Measurements from ENCODE around the gene SYNM. TPM values are rescaled to one million over a fixed set of nuclear protein-coding genes. Genes with fewer than 3 reads are reported as not detected.

Gene SYNM
- total RNA-seq, 1 donor from 2014 or later: 0.02 TPM

GRCh38 chr15:99141943-99142342 lies 37.1 kb downstream of the SYNM start:
- intact Hi-C loops (cut with micrococcal nuclease): no loop called here
- no peak for TF ChIP-seq CTCF (IDR thresholded peaks at IDR 0.05)
- no peaks in the 10 kb centered on the region for H3K4me1 Mint-ChIP-seq
- POLR2A ChIA-PET: no interaction called here
- no peaks in the 10 kb centered on the region for H3K9me3 Mint-ChIP-seq
- no peaks in the 10 kb centered on the region for H3K36me3 Mint-ChIP-seq (ENCODE audit: low read depth)
- H3K4me3 Mint-ChIP-seq: no peak overlapping the region
- CTCF ChIA-PET: no interaction called here
- no peak overlapping the region for H3K27ac Mint-ChIP-seq
- H3K27me3 Mint-ChIP-seq: no peaks in the 10 kb centered on the region
- DNase-seq (no peak), ATAC-seq (ENCODE audit: low read depth) (no peak)

- Mint-ChIP-seq H3K9me3 (no peaks in the 10 kb centered on the region), H3K27me3 (no peaks in the 10 kb centered on the region), H3K27ac (no peak overlapping the region), H3K4me3 (no peak overlapping the region), H3K4me1 (no peaks in the 10 kb centered on the region), H3K36me3 (ENCODE audit: low read depth) (no peaks in the 10 kb centered on the region)
- DNase-seq (no peak), ATAC-seq (ENCODE audit: low read depth) (no peak)
- intact Hi-C loops (cut with micrococcal nuclease): no loop called here
- ChIA-PET CTCF (no interaction called here), POLR2A (no interaction called here)
- no peak for TF ChIP-seq CTCF (IDR thresholded peaks at IDR 0.05)
These were observed 37.7 kb downstream of the SYNM start for GRCh38 chr15:99142562-99142961.

GRCh38 chr15:99143242-99143641 lies 38.4 kb downstream of the SYNM start:
- Mint-ChIP-seq H3K36me3 (ENCODE audit: low read depth) (no peaks in the 10 kb centered on the region), H3K4me3 (no peak overlapping the region), H3K9me3 (no peaks in the 10 kb centered on the region), H3K27me3 (no peaks in the 10 kb centered on the region), H3K4me1 (no peaks in the 10 kb centered on the region), H3K27ac (no peak overlapping the region)
- ChIA-PET POLR2A (no interaction called here), CTCF (no interaction called here)
- ATAC-seq (ENCODE audit: low read depth) (no peak), DNase-seq (no peak)
- intact Hi-C loops (cut with micrococcal nuclease): no loop called here
- no peak for TF ChIP-seq CTCF (IDR thresholded peaks at IDR 0.05)

GRCh38 chr15:99143655-99144610 lies 39.1 kb downstream of the SYNM start:
- H3K27me3 Mint-ChIP-seq: no peaks in the 10 kb centered on the region
- H3K4me1 Mint-ChIP-seq: no peaks in the 10 kb centered on the region
- H3K36me3 Mint-ChIP-seq (ENCODE audit: low read depth): no peaks in the 10 kb centered on the region
- ChIA-PET POLR2A (no interaction called here), CTCF (no interaction called here)
- no peaks in the 10 kb centered on the region for H3K9me3 Mint-ChIP-seq
- no peak overlapping the region for H3K4me3 Mint-ChIP-seq
- intact Hi-C loops (cut with micrococcal nuclease): no loop called here
- no peak overlapping the region for H3K27ac Mint-ChIP-seq
- TF ChIP-seq CTCF (IDR thresholded peaks at IDR 0.05): no peak
- ATAC-seq (ENCODE audit: low read depth) (no peak), DNase-seq (no peak)

GRCh38 chr15:99145005-99145404 lies 40.1 kb downstream of the SYNM start:
- Mint-ChIP-seq H3K4me3 (no peak overlapping the region), H3K27ac (no peak overlapping the region), H3K27me3 (no peaks in the 10 kb centered on the region), H3K36me3 (ENCODE audit: low read depth) (no peaks in the 10 kb centered on the region), H3K9me3 (no peaks in the 10 kb centered on the region), H3K4me1 (no peaks in the 10 kb centered on the region)
- no peak for TF ChIP-seq CTCF (IDR thresholded peaks at IDR 0.05)
- POLR2A ChIA-PET: no interaction called here
- ATAC-seq (ENCODE audit: low read depth) (no peak), DNase-seq (no peak)
- intact Hi-C loops (cut with micrococcal nuclease): no loop called here
- CTCF ChIA-PET: no interaction called here
